Prostate gland (tissue), 2 donors: Measurements from ENCODE around the gene ZNF532.

ENCODE experiments used
- CTCF ChIP-seq, 4 experiments: fragments of 200-600 bp in 2 of 4; fragments of 450-650 bp in 2 of 4; sonication (generic) in 2 of 4; IDR thresholded peaks; 1 replicate in 3 of 4; 2 replicates in 1 of 4; pipeline ENCODE4 v1.5.1; 2016 to 2019; ENCODE audit warnings: antibody characterized with exemption in 4 of 4, mild to moderate bottlenecking in 2 of 4, moderate library complexity in 2 of 4
- POLR2A ChIP-seq: fragments of 450-650 bp; IDR thresholded peaks from one replicate; pipeline ENCODE4 v1.6.1; 2016; ENCODE audit warnings: antibody characterized with exemption, mild to moderate bottlenecking
- POLR2AphosphoS5 ChIP-seq: sonication (generic); formaldehyde crosslinking; IDR thresholded peaks from one replicate; pipeline ENCODE4 v1.6.1; 2017; ENCODE audit warnings: antibody characterized with exemption

DNA sequence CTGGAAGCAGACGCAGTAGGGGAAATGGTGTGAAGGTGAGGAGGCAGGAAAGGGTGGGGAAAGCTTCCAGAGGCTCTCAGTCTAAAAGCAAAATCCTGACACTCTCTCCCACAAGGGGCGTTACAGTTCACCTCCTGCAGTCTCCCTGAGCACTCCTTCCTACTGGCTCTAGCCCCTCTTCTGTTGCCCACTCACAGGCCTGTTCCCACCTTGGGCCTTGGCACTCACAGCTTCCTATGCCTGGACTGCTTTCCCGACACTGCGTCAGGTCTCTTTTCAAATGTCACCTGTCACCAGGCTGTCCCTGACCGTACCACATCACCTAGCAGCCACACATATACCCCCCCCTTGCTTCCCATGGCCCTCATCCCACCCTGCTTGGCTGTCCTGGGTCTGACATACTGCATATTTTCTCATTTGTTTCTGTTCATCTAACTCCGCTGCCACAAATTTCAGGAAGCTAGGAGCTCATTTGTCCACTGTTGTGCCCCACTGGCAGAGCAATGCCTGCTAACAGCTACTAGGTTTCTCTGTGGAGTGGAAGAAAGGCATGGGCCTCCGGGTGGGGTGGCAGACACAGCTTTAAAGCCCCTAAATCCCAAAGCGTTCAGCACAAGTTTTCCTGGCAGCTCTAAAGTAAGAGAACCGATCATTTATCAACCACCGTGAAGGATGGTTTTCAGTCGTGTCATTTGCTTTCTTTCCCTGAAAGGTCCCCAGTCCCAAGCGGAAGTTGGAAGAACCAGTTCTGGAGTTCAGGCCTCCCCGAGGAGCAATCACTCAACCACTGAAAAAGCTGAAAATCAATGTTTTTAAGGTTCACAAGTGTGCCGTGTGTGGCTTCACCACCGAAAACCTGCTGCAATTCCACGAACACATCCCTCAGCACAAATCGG lies 118.8 kb downstream of the ZNF532 start:
- no peak for TF ChIP-seq CTCF (IDR thresholded peaks at IDR 0.05)
- no peak for TF ChIP-seq POLR2A
- TF ChIP-seq POLR2AphosphoS5, result no peak
